Tibial nerve (tissue), 4 donors: ENCODE results near the gene B3GNT4. TPM values are rescaled to one million over a fixed set of nuclear protein-coding genes. Genes with fewer than 3 reads are reported as not detected.
"Not testable (repeated sequence)": the region's sequence is repeated elsewhere in the genome, so short reads cannot be mapped to it uniquely, and the experiment has no call there.

Experiments used
- DNase-seq, 2 donors: peaks; one replicate each; pipeline ENCODE4 v3.0.0-alpha.2; 2019; ENCODE audit warnings: low spot score in 2 of 2
- H3K27ac ChIP-seq, 4 donors: fragments of 200-600 bp; sonication (generic) in 3 of 4; one replicate each; pipeline ENCODE4 v1.5.1; 2017 to 2019; ENCODE audit warnings: mild to moderate bottlenecking in 1 of 4
- H3K27me3 ChIP-seq, 2 donors: fragments of 200-600 bp; sonication (generic) in 1 of 2; one replicate each; pipeline versions ENCODE4 v1.5.1 to v1.6.0; 2017 to 2019
- H3K36me3 ChIP-seq, 3 donors: fragments of 200-600 bp; sonication (generic); one replicate each; pipeline ENCODE4 v1.5.1; 2018 to 2019
- H3K4me1 ChIP-seq, 4 donors: fragments of 200-600 bp; sonication (generic) in 3 of 4; one replicate each; pipeline ENCODE4 v1.5.1; 2017 to 2019
- H3K4me3 ChIP-seq, 4 donors: fragments of 200-600 bp; sonication (generic) in 3 of 4; one replicate each; pipeline ENCODE4 v1.5.1; 2017 to 2019; ENCODE audit warnings: mild to moderate bottlenecking in 1 of 4, moderate library complexity in 1 of 4
- H3K9me3 ChIP-seq, 4 donors: fragments of 200-600 bp; sonication (generic) in 3 of 4; one replicate each; pipeline ENCODE4 v1.5.1; 2017 to 2019
- EP300 ChIP-seq, 2 donors: sonication (generic); formaldehyde crosslinking; IDR thresholded peaks; one replicate each; pipeline ENCODE4 v1.6.1; 2017; ENCODE audit warnings: antibody characterized with exemption in 2 of 2, mild to moderate bottlenecking in 1 of 2
- POLR2A ChIP-seq, 2 donors: fragments of 450-650 bp; IDR thresholded peaks; one replicate each; pipeline ENCODE4 v1.6.1; 2017; ENCODE audit warnings: antibody characterized with exemption in 2 of 2, mild to moderate bottlenecking in 2 of 2, moderate library complexity in 2 of 2
- WGBS, 2 donors: methylation state at CpG; one replicate each; pipeline ENCODE4 v1.1.5; 2018; 5-methylcytosine and 5-hydroxymethylcytosine counted together
- small RNA-seq: library from RNA; depleted of rRNA; stranded (forward); fragments of <200 nt; gene quantifications from one replicate; pipeline ENCODE3, GENCODE V24; 2016
- total RNA-seq, 4 donors: library from RNA; depleted of rRNA; stranded (reverse); fragments of >200 nt; gene quantifications; one replicate each; pipeline ENCODE4 v1.1.0, GENCODE V29; 2016
- TF ChIP-seq, protein P1 (sequence below), 5 experiments: fragments of 200-600 bp in 3 of 5; fragments of 450-650 bp in 2 of 5; sonication (generic) in 3 of 5; IDR thresholded peaks; one replicate each; pipeline ENCODE4 v1.5.1; 2016 to 2019; ENCODE audit warnings: antibody characterized with exemption in 5 of 5, mild to moderate bottlenecking in 3 of 5, moderate library complexity in 2 of 5

B3GNT4 gene
- total RNA-seq, 4 donors from 2014 or later: 0.30 TPM; not detected in 3

DNA sequence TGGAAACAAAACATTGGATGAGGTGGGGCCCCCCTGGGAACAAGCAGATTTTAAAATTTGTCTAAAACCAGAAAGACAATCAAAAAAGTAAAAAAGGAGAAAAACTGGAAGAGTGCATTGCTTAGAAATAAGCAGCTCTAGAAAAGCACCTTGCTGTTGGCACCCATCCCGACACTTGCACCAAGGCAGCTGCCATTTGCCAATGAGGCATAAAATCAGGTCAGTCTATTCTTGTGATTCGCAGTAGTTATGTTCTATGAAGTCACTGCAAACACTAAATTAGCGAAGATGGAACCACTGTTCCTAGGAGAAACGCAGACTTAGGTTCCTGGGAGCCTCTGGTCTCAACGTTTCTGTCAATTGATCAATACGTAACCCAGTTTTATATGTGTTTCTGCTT, 46.5 kb downstream of the B3GNT4 start:
- H3K4me3 ChIP-seq: no peak overlapping the region
- TF ChIP-seq, protein P1, sequence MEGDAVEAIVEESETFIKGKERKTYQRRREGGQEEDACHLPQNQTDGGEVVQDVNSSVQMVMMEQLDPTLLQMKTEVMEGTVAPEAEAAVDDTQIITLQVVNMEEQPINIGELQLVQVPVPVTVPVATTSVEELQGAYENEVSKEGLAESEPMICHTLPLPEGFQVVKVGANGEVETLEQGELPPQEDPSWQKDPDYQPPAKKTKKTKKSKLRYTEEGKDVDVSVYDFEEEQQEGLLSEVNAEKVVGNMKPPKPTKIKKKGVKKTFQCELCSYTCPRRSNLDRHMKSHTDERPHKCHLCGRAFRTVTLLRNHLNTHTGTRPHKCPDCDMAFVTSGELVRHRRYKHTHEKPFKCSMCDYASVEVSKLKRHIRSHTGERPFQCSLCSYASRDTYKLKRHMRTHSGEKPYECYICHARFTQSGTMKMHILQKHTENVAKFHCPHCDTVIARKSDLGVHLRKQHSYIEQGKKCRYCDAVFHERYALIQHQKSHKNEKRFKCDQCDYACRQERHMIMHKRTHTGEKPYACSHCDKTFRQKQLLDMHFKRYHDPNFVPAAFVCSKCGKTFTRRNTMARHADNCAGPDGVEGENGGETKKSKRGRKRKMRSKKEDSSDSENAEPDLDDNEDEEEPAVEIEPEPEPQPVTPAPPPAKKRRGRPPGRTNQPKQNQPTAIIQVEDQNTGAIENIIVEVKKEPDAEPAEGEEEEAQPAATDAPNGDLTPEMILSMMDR (IDR thresholded peaks at IDR 0.05): no peak
- TF ChIP-seq POLR2A (IDR thresholded peaks at IDR 0.05) (no peak), EP300 (IDR thresholded peaks at IDR 0.05) (no peak)
- no peak overlapping the region for H3K27ac ChIP-seq
- H3K36me3 ChIP-seq: peaks cover 0 to 70% (median 8%) of the 10 kb centered on the region in 3 donors
- 97% methylated on average over 6 of the region's 6 CpGs for WGBS, 2 donors
- DNase-seq: no peak
- H3K9me3 ChIP-seq: no peaks in the 10 kb centered on the region
- no peaks in the 10 kb centered on the region for H3K4me1 ChIP-seq
- H3K27me3 ChIP-seq: no peaks in the 10 kb centered on the region

DNA sequence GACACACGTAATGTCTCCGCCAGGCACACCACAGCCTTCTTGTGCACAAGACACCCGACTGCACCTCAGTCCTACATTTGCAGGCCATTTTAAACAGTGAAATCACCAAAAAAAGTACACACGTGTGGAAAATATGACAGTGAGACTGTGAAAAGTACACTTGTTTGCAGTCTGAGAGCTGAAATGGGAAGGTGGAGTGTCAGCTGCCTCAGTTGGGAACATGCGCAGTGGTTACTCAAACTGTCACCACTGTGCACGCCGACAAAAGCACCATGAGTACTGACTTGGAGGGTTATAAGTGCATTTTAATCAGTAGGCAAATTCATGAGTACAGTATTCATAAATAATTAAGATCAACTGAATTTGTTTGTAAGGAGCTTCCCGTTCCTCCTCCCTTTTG, 47.0 kb downstream of the B3GNT4 start:
- H3K27ac ChIP-seq: no peak overlapping the region
- no peaks in the 10 kb centered on the region for H3K27me3 ChIP-seq
- no peak overlapping the region for H3K4me3 ChIP-seq
- no peaks in the 10 kb centered on the region for H3K4me1 ChIP-seq
- WGBS, 2 donors: 96 to 97% methylated on average over 8 of the region's 8 CpGs
- TF ChIP-seq, protein P1 (IDR thresholded peaks at IDR 0.05): no peak
- TF ChIP-seq EP300 (IDR thresholded peaks at IDR 0.05) (no peak), POLR2A (IDR thresholded peaks at IDR 0.05) (no peak)
- DNase-seq: no peak
- H3K9me3 ChIP-seq: no peaks in the 10 kb centered on the region
- peaks cover 0 to 68% (median 8%) of the 10 kb centered on the region in 3 donors for H3K36me3 ChIP-seq

DNA sequence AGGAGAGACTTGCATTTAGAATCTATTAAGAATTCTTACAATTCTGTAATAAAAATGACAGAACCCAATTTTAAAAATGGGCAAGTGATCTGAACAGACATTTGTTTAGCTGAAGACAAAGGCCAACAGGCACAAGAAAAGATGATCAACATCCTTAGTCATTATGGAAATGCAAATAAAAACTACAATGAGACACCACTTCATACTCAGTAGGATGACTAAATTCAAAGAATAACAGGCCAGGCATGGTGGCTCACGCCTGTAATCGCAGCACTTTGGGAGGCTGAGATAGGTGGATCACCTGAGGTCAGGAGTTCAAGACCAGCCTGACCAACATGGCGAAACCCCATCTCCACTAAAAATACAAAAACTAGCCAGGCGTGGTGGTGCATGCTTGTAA, 55.0 kb downstream of the B3GNT4 start:
- DNase-seq: not testable (repeated sequence)
- 93 to 94% methylated on average over 4 of the region's 4 CpGs for WGBS, 2 donors

More for the DNA sequence above, 55.0 kb downstream of the B3GNT4 start:
- H3K4me1 ChIP-seq, H3K4me3 ChIP-seq, H3K27ac ChIP-seq, H3K27me3 ChIP-seq, H3K9me3 ChIP-seq: not testable (repeated sequence)
- H3K36me3 ChIP-seq: peaks cover 0 to 85% (median 16%) of the 10 kb centered on the region in 3 donors

Small RNAs within 50 kb of the gene (small RNA-seq; reads per million reads assigned to genes)
- not detected for gene DIABLO

Other genes starting within 250 kb of the B3GNT4 start
- 10 to 100 TPM in 1 of 4 donors, 1 to 10 TPM in 3; 2.4 to 10.7 (median 5.1) TPM for gene BCL7A, start 181.8 kb upstream of the B3GNT4 start, total RNA-seq
- gene MLXIP, start 125.0 kb upstream of the B3GNT4 start, total RNA-seq: 10 to 100 TPM; 22.1 to 57.0 (median 27.1) TPM
- not detected for gene IL31, start 29.5 kb upstream of the B3GNT4 start, total RNA-seq
- gene LRRC43, start 20.6 kb upstream of the B3GNT4 start, total RNA-seq: 1 to 10 TPM in 1 of 4 donors, not detected in 3; 1.3 TPM
- gene DIABLO, start 22.3 kb downstream of the B3GNT4 start, total RNA-seq: 10 to 100 TPM; 40.8 to 52.5 (median 42.5) TPM
- gene VPS33A, start 62.8 kb downstream of the B3GNT4 start, total RNA-seq: 10 to 100 TPM; 12.6 to 23.6 (median 19.2) TPM
- 100 to 1,000 TPM in 1 of 4 donors, 10 to 100 TPM in 3; 89.2 to 105 (median 90.9) TPM for gene CLIP1, start 219.0 kb downstream of the B3GNT4 start, total RNA-seq